HepG2 (cell line): ENCODE measurements around the gene CIB2. TPM values are rescaled to one million over a fixed set of nuclear protein-coding genes. Genes with fewer than 3 reads are reported as not detected.

Source experiments
- ATF1 ChIP-seq: IDR thresholded peaks from 2 replicates; pipeline ENCODE4 v1.6.1; 2016; ENCODE audit warnings: mild to moderate bottlenecking, control low read depth
- GTF2F1 ChIP-seq: fragments of 150-350 bp; IDR thresholded peaks from 2 replicates; pipeline ENCODE4 v1.6.1; 2014; ENCODE audit warnings: low read length
- KIAA2018 ChIP-seq: sonication (generic); formaldehyde crosslinking; IDR thresholded peaks from 2 replicates; pipeline ENCODE4 v1.5.0; 2020; ENCODE audit warnings: mild to moderate bottlenecking, missing genetic modification reagents, borderline replicate concordance
- MIER3 ChIP-seq: IDR thresholded peaks from 2 replicates; pipeline ENCODE4 v1.6.1; 2016; ENCODE audit warnings: missing compliant biosample characterization, borderline replicate concordance
- ZNF354B ChIP-seq: sonication (generic); formaldehyde crosslinking; IDR thresholded peaks from 2 replicates; pipeline ENCODE4 v1.8.0; 2022; ENCODE audit warnings: mild to moderate bottlenecking, missing genetic modification reagents
- ZNF44 ChIP-seq: sonication (generic); formaldehyde crosslinking; IDR thresholded peaks from 2 replicates; pipeline ENCODE4 v1.5.1; 2020; ENCODE audit warnings: mild to moderate bottlenecking, missing genetic modification reagents
- ZNF670 ChIP-seq: sonication (generic); formaldehyde crosslinking; IDR thresholded peaks from 2 replicates; pipeline ENCODE4 v1.8.0; 2022; ENCODE audit warnings: mild to moderate bottlenecking, missing genetic modification reagents, borderline replicate concordance
- polyA plus RNA-seq, 8 experiments: library from polyadenylated mRNA; depleted of rRNA in 3 of 8; stranded (reverse) in 7 of 8; unstranded in 1 of 8; fragments of >200 nt; fragmentation: Illumina TruSeq in 4 of 8; extraction: Trizol in 4 of 8; gene quantifications; 2 replicates each; pipeline versions ENCODE4 v1.2.1 to v1.2.3, GENCODE V29; 2011 to 2016; ENCODE audit warnings: low read depth in 4 of 8, missing spikeins in 1 of 8, mixed read lengths in 1 of 8; ENCODE audit not compliant: insufficient read depth in 1 of 8
- total RNA-seq, 5 experiments: library from RNA; depleted of rRNA; stranded (reverse); fragments of >200 nt; fragmentation: Illumina TruSeq; extraction: Trizol; gene quantifications; 2 replicates each; pipeline ENCODE4 v1.2.3, GENCODE V29; 2016; ENCODE audit warnings: low read depth in 1 of 5
- TF ChIP-seq, protein P1 (sequence below): sonication (generic); formaldehyde crosslinking; IDR thresholded peaks from 2 replicates; pipeline ENCODE4 v1.4.0; 2020; ENCODE audit warnings: mild to moderate bottlenecking, missing genetic modification reagents
- TF ChIP-seq, protein P2 (sequence below): sonication (generic); formaldehyde crosslinking; IDR thresholded peaks from 2 replicates; pipeline ENCODE4 v1.4.0; 2020; ENCODE audit warnings: mild to moderate bottlenecking, missing genetic modification reagents
- TF ChIP-seq, protein P3 (sequence below): sonication (generic); formaldehyde crosslinking; IDR thresholded peaks from 2 replicates; pipeline ENCODE4 v1.4.0; 2020; ENCODE audit warnings: missing genetic modification reagents

Gene CIB2
- total and polyA plus RNA-seq, 2 of the 13 experiments (the other 11 are each of a cell fraction or from before 2014, with no cell fraction given), result 1.4 to 1.5 TPM

GRCh38 chr15:78065284-78065872 is 65.9 kb downstream of the CIB2 start (continued):
- TF ChIP-seq, protein P1, sequence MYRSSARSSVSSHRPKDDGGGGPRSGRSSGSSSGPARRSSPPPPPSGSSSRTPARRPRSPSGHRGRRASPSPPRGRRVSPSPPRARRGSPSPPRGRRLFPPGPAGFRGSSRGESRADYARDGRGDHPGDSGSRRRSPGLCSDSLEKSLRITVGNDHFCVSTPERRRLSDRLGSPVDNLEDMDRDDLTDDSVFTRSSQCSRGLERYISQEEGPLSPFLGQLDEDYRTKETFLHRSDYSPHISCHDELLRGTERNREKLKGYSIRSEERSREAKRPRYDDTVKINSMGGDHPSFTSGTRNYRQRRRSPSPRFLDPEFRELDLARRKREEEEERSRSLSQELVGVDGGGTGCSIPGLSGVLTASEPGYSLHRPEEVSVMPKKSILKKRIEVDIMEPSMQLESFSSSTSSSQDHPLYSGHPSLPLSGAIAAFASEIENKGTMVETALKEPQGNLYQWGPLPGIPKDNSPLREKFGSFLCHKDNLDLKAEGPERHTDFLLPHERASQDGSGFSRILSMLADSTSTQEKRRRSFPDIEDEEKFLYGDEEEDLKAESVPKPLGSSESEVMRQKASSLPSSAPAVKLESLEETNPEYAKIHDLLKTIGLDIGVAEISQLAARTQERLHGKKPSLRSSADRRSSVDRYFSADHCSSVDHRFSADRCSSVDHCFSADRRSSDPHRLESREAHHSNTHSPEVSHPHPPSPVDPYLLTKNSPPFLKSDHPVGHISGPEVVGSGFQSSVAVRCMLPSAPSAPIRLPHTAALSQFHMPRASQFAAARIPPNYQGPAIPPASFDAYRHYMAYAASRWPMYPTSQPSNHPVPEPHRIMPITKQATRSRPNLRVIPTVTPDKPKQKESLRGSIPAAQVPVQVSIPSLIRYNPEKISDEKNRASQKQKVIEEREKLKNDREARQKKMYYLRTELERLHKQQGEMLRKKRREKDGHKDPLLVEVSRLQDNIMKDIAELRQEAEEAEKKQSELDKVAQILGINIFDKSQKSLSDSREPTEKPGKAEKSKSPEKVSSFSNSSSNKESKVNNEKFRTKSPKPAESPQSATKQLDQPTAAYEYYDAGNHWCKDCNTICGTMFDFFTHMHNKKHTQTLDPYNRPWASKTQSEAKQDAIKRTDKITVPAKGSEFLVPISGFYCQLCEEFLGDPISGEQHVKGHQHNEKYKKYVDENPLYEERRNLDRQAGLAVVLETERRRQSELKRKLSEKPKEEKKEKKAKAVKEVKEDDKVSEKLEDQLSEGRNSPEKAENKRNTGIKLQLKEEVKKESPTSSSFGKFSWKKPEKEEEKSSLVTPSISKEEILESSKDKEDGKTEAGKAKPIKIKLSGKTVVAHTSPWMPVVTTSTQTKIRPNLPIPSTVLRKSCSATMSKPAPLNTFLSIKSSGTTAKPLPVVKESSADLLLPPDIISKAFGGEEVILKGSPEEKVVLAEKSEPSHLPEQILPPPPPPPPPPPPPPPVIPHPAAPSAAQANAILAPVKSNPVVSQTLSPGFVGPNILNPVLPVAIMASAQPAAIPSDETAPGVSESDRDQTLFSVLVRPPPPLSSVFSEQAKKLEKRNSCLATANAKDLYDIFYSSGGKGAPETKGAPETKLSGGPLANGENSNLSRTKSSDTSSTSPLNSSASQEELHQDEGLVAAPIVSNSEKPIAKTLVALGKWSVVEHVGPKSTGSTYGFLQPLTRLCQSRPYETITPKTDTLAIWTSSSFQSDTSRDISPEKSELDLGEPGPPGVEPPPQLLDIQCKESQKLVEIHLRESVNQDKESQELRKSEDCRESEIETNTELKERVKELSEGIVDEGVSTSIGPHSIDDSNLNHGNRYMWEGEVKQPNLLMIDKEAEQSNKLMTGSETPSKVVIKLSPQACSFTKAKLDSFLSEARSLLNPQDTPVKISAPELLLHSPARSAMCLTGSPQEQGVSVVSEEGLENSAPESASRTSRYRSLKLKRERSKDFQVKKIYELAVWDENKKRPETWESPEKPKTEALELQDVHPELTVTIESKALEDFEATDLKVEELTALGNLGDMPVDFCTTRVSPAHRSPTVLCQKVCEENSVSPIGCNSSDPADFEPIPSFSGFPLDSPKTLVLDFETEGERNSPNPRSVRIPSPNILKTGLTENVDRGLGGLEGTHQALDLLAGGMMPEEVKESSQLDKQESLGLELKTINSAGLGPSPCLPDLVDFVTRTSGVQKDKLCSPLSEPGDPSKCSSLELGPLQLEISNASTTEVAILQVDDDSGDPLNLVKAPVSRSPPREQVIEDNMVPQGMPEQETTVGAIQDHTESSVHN (CRISPR knock-in tag), result peak; percentile 85; the same call in 1 of the 2 replicates
- TF ChIP-seq ATF1 (CRISPR knock-in tag) (0 out of 2 replicates have a peak, but pooled peaks have one; percentile 60), ZNF44 (0 out of 2 replicates have a peak, but pooled peaks have one; percentile 40), ZNF670 (CRISPR knock-in tag) (no peak), GTF2F1 (no peak), ZNF354B (no peak; the same call in 1 of the 2 replicates), MIER3 (CRISPR knock-in tag) (no peak; the same call in none of the 2 replicates), KIAA2018 (CRISPR knock-in tag) (no peak)
- TF ChIP-seq, protein P2, sequence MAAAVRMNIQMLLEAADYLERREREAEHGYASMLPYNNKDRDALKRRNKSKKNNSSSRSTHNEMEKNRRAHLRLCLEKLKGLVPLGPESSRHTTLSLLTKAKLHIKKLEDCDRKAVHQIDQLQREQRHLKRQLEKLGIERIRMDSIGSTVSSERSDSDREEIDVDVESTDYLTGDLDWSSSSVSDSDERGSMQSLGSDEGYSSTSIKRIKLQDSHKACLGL (CRISPR knock-in tag), result no peak
- TF ChIP-seq, protein P3, sequence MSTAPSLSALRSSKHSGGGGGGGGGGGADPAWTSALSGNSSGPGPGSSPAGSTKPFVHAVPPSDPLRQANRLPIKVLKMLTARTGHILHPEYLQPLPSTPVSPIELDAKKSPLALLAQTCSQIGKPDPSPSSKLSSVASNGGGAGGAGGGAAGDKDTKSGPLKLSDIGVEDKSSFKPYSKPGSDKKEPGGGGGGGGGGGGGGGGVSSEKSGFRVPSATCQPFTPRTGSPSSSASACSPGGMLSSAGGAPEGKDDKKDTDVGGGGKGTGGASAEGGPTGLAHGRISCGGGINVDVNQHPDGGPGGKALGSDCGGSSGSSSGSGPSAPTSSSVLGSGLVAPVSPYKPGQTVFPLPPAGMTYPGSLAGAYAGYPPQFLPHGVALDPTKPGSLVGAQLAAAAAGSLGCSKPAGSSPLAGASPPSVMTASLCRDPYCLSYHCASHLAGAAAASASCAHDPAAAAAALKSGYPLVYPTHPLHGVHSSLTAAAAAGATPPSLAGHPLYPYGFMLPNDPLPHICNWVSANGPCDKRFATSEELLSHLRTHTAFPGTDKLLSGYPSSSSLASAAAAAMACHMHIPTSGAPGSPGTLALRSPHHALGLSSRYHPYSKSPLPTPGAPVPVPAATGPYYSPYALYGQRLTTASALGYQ, result peak; percentile 94; the same call in 1 of the 2 replicates
